ENCODE results near the gene LCP2. TPM values are rescaled to one million over a fixed set of nuclear protein-coding genes. Genes with fewer than 3 reads are reported as not detected.

Gene LCP2
- total RNA-seq, 1 donor from 2014 or later, result 82.9 TPM

DNA sequence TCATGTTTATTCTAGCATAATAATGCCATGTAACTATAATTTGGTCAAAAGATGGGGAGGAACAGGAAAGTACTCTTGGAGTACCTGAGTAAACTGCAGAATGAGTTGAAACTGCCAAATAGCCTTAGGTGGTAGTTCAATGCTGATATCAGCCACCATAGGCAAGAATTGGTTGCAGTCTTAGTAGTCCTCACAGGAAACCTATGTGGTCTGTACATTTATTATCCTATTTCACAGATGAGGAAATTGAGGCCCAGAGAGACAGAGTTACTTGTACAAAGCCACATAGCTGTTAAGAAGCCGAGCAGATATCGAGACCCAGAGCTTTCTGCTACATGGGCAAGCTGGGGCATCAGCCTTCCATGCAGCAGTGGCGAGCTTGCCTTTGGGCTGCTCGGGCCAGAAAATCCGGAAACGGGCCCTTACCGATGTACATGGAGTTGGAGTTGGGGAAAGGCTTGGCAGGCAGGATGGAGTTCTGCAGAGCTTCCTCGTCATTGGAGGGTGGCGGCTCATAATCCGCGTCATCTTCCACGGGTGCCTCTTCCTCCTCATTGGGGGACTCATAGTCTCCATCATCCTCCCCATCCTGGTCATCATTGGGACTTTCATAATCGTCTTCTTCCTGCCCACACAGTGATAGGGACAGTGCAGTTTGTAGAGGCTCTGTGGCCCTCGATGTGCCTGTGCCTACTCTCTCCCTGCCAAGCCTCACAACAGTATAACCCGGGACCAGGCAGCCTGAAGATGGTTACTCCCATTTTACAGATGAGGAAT lies 27.1 kb downstream of the LCP2 start:
- Histone ChIP-seq H3K27me3 (ENCODE audit: low read depth) (no peaks in the 10 kb centered on the region), H3K9me3 (no peaks in the 10 kb centered on the region), H3K4me1 (peaks cover 61% of the 10 kb centered on the region), H3K4me3 (no peak overlapping the region), H3K36me3 (peaks cover 58% of the 10 kb centered on the region), H3K27ac (no peak overlapping the region)
- no peak for DNase-seq
- TF ChIP-seq, protein P1, sequence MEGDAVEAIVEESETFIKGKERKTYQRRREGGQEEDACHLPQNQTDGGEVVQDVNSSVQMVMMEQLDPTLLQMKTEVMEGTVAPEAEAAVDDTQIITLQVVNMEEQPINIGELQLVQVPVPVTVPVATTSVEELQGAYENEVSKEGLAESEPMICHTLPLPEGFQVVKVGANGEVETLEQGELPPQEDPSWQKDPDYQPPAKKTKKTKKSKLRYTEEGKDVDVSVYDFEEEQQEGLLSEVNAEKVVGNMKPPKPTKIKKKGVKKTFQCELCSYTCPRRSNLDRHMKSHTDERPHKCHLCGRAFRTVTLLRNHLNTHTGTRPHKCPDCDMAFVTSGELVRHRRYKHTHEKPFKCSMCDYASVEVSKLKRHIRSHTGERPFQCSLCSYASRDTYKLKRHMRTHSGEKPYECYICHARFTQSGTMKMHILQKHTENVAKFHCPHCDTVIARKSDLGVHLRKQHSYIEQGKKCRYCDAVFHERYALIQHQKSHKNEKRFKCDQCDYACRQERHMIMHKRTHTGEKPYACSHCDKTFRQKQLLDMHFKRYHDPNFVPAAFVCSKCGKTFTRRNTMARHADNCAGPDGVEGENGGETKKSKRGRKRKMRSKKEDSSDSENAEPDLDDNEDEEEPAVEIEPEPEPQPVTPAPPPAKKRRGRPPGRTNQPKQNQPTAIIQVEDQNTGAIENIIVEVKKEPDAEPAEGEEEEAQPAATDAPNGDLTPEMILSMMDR (IDR thresholded peaks at IDR 0.05), result no peak
- ATAC-seq, result no peak
- intact Hi-C loops (cut with DNase I), result no loop called here

DNA sequence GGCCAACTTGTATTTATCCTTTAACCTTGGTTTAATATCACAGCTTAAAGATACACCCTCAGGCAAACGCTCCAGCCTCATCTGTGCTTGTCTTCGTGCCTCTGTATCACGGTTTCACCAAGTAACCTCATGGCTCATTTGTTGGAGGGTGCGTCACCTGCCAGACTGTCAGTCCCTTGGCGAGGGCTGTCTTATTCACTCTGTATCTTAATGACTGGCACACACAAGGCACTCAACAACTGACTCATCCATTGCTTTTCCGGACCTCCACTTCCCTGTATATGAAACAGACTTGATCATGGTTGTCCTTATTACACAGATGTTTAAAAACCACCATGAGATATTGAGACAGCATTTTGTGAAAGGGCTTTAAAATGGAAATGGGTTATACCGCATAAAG lies 28.0 kb downstream of the LCP2 start:
- intact Hi-C loops (cut with DNase I), result no loop called here
- H3K27ac ChIP-seq, result peak overlapping the region; percentile 69
- H3K27me3 ChIP-seq (ENCODE audit: low read depth), result no peaks in the 10 kb centered on the region
- ATAC-seq (peak; percentile 3 to 31), DNase-seq (no peak)
- H3K9me3 ChIP-seq, result no peaks in the 10 kb centered on the region
- TF ChIP-seq, protein P1 (IDR thresholded peaks at IDR 0.05), result no peak
- peaks cover 52% of the 10 kb centered on the region for H3K4me1 ChIP-seq
- peaks cover 58% of the 10 kb centered on the region for H3K36me3 ChIP-seq
- no peak overlapping the region for H3K4me3 ChIP-seq

DNA sequence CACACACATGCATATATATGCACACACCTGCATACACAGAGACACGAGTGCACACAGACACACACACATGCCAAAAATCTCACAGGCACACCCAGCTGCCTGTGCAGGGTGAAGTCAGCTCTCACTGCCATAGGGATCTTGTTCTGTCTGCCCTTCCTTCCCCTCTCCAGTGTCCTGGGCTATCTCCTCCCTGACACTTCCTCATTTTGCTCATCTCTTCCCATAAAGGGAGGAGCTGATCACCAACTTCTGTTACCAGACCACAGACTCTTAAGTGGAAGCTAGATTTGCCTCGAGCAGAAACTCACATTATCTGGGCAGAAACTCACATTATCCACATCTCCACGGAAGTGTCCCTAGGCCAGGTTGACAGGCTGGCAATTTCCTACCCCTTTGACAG lies 28.7 kb downstream of the LCP2 start:
- no peak for DNase-seq
- no peaks in the 10 kb centered on the region for H3K9me3 ChIP-seq
- peak; percentile 60 to 74 for ATAC-seq
- peaks cover 45% of the 10 kb centered on the region for H3K4me1 ChIP-seq
- TF ChIP-seq, protein P1 (IDR thresholded peaks at IDR 0.05), result no peak
- intact Hi-C loops (cut with DNase I), result no loop called here
- no peak overlapping the region for H3K4me3 ChIP-seq
- no peaks in the 10 kb centered on the region for H3K27me3 ChIP-seq (ENCODE audit: low read depth)
- H3K27ac ChIP-seq, result peak overlapping the region; percentile 69
- peaks cover 58% of the 10 kb centered on the region for H3K36me3 ChIP-seq

DNA sequence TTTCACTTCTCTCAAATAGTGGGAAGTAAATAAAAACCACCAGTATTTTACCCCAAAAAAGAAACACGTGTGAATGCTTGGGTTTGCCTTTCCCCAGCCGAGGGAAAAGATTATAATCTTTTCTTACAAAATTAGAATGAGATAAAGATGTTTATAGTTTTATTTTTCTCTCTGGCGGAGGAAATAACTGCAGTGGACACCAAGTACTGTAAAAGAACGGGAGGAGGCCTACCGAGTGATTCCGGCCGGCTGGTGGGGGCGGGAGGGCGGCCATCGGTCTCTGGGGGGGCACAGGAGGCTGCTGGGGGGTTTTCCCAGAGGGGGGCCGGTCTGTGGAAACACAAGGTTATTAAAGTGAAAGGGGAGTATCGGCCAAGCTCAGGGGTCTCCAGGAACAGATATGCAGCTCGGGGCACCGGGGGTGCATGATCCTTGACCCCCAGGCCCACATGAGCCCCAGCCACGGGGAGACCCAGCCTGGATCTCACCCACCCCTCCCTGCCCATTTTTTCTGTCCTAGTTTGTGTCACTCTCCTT lies 29.4 kb downstream of the LCP2 start:
- no peak for DNase-seq
- H3K36me3 ChIP-seq, result peaks cover 58% of the 10 kb centered on the region
- peak overlapping the region; percentile 6 for H3K4me3 ChIP-seq
- TF ChIP-seq, protein P1 (IDR thresholded peaks at IDR 0.05), result no peak
- H3K27ac ChIP-seq, result peak overlapping the region; percentile 69
- no peaks in the 10 kb centered on the region for H3K27me3 ChIP-seq (ENCODE audit: low read depth)
- ATAC-seq, result no peak
- peaks cover 38% of the 10 kb centered on the region for H3K4me1 ChIP-seq
- no peaks in the 10 kb centered on the region for H3K9me3 ChIP-seq
- intact Hi-C loops (cut with DNase I), result no loop called here

DNA sequence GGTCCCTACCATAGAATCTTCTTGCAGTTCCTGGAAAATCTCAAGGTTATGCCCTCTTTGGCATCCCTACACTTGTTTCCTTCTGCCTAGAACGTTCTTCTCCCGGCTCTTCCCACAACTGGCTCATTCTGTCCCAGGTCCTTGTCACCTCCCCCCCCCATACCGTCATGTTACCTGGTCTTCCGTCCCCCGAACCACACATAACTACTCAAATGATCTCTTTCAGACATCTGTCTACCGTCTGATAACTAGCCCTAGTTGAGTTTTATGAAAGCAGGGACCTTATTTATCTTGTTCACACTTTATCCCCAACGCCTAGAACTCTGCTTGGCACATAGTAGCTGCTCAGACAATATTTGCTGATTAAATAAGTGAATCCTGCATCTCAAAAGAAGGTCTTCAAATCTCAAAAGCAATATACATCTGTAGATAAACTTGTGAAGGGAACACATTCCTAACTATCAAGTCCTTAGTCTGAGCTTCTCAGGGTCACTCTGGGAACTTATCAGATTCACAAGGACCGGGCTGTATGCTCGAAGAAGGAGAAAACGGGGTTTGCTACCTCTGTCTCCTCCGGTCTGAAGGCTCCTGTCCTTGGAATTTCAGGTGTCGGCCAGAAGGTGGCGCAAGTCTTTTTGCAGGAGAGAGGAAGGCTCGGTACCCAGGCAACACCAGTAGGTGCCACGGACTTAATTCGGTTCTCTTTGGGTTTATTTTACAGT lies 30.0 kb downstream of the LCP2 start:
- intact Hi-C loops (cut with DNase I), result no loop called here
- TF ChIP-seq, protein P1 (IDR thresholded peaks at IDR 0.05), result peak; percentile 89
- Histone ChIP-seq H3K9me3 (no peaks in the 10 kb centered on the region), H3K27ac (peak overlapping the region; percentile 34), H3K27me3 (ENCODE audit: low read depth) (no peaks in the 10 kb centered on the region), H3K4me3 (no peak overlapping the region), H3K36me3 (peaks cover 58% of the 10 kb centered on the region), H3K4me1 (peaks cover 38% of the 10 kb centered on the region)
- DNase-seq (peak; percentile 78), ATAC-seq (peak; percentile 70 to 87)
